Midbrain (tissue), 1 donor: ENCODE results near the gene OLIG2.

Source experiments
- DNase-seq: peaks from one replicate; lab custom pipeline; 2025; lab: John Stamatoyannopoulos, UW

Gene OLIG2

GRCh38 chr21:33019885-33020557 lies 5.7 kb upstream of the OLIG2 start:
- no peak for DNase-seq

GRCh38 chr21:33020558-33021100 lies 5.1 kb upstream of the OLIG2 start:
- no peak for DNase-seq

- DNase-seq, result no peak
Measured at GRCh38 chr21:33021150-33021549, 4.6 kb upstream of the OLIG2 start.

- no peak for DNase-seq
Measured at GRCh38 chr21:33021667-33022066, 4.1 kb upstream of the OLIG2 start.

- DNase-seq, result no peak
Measured at GRCh38 chr21:33022489-33022827, 3.3 kb upstream of the OLIG2 start.

GRCh38 chr21:33022828-33023573 lies 2.7 kb upstream of the OLIG2 start:
- peak; percentile 46 for DNase-seq

GRCh38 chr21:33023574-33024200 lies 2.0 kb upstream of the OLIG2 start:
- DNase-seq, result peak; percentile 36

- no peak for DNase-seq
Measured at GRCh38 chr21:33024201-33025103, 1.3 kb upstream of the OLIG2 start.

- peak; percentile 75 for DNase-seq
Measured at GRCh38 chr21:33025106-33025488, 638 bp upstream of the OLIG2 start.

- no peak for DNase-seq
Measured at GRCh38 chr21:33026443-33026858, 716 bp downstream of the OLIG2 start.

GRCh38 chr21:33026878-33027400 lies 1.2 kb downstream of the OLIG2 start:
- DNase-seq, result no peak

- no peak for DNase-seq
Measured at GRCh38 chr21:33027401-33028286, 1.9 kb downstream of the OLIG2 start.

GRCh38 chr21:33028287-33028670 lies 2.5 kb downstream of the OLIG2 start:
- no peak for DNase-seq

GRCh38 chr21:33028773-33029384 lies 3.1 kb downstream of the OLIG2 start:
- no peak for DNase-seq

GRCh38 chr21:33029385-33029921 lies 3.7 kb downstream of the OLIG2 start:
- DNase-seq, result no peak

- DNase-seq, result no peak
Measured at GRCh38 chr21:33029975-33030461, 4.3 kb downstream of the OLIG2 start.

GRCh38 chr21:33030633-33031032 lies 4.9 kb downstream of the OLIG2 start:
- DNase-seq, result no peak

- DNase-seq, result no peak
Measured at GRCh38 chr21:33031152-33031911, 5.6 kb downstream of the OLIG2 start.

GRCh38 chr21:33032434-33033047 lies 6.8 kb downstream of the OLIG2 start:
- no peak for DNase-seq
